GM23338 (cell line): ENCODE measurements around the gene S100A11. TPM values are rescaled to one million over a fixed set of nuclear protein-coding genes. Genes with fewer than 3 reads are reported as not detected.
A peak's percentile ranks its signal among the peaks of the same experiment; 100 is the strongest.

Experiments
- ATAC-seq: fragments of 200-7000 bp; cut with Tn5 transposase; 3 replicates; pipeline ENCODE4 v1.9.1; 2020
- DNase-seq: peaks from one replicate; pipeline ENCODE4 v3.0.0-alpha.2; 2015; ENCODE audit warnings: low spot score
- H2AFZ ChIP-seq: fragments of 200-600 bp; sonication (generic); 2 replicates; pipeline ENCODE4 v1.8.0; 2016; ENCODE audit warnings: antibody characterized with exemption, mild to moderate bottlenecking, moderate library complexity
- H3F3A ChIP-seq: fragments of 200-600 bp; sonication (generic); replicated peaks from 2 replicates; pipeline ENCODE4 v1.8.0; 2017; ENCODE audit warnings: antibody characterized with exemption, mixed run types, low read depth
- H3K27ac ChIP-seq: fragments of 200-600 bp; sonication (generic); 2 replicates; pipeline ENCODE4 v1.6.1; 2016; ENCODE audit warnings: low read depth
- H3K27me3 ChIP-seq: fragments of 200-600 bp; sonication (generic); 2 replicates; pipeline ENCODE4 v1.8.0; 2016; ENCODE audit warnings: mild to moderate bottlenecking, mixed run types, moderate library complexity; ENCODE audit not compliant: insufficient read depth
- H3K36me3 ChIP-seq: fragments of 200-600 bp; sonication (generic); 2 replicates; pipeline ENCODE4 v1.8.0; 2016; ENCODE audit warnings: mild to moderate bottlenecking; ENCODE audit not compliant: insufficient read depth
- H3K4me1 ChIP-seq: fragments of 200-600 bp; sonication (generic); 2 replicates; pipeline ENCODE4 v1.8.0; 2016; ENCODE audit warnings: mild to moderate bottlenecking, moderate library complexity; ENCODE audit not compliant: insufficient read depth
- H3K4me2 ChIP-seq: fragments of 200-600 bp; sonication (generic); 2 replicates; pipeline ENCODE4 v1.7.1; 2017; ENCODE audit warnings: mixed run types
- H3K4me3 ChIP-seq: fragments of 200-600 bp; sonication (generic); 2 replicates; pipeline ENCODE4 v1.6.1; 2016; ENCODE audit warnings: mixed run types
- H3K79me2 ChIP-seq: fragments of 200-600 bp; sonication (generic); replicated peaks from 2 replicates; pipeline ENCODE4 v1.8.0; 2017; ENCODE audit warnings: mild to moderate bottlenecking; ENCODE audit not compliant: insufficient read depth
- H3K9me2 ChIP-seq: fragments of 200-600 bp; sonication (generic); 2 replicates; pipeline ENCODE4 v1.8.0; 2017; ENCODE audit not compliant: insufficient read depth
- H4K20me1 ChIP-seq: fragments of 200-600 bp; sonication (generic); replicated peaks from 2 replicates; pipeline ENCODE4 v1.8.0; 2017; ENCODE audit warnings: mild to moderate bottlenecking; ENCODE audit not compliant: insufficient read depth
- H3K27ac Mint-ChIP-seq: 2 replicates; pipeline ENCODE4 v1.8.0; 2020; ENCODE audit warnings: inconsistent platforms, mild to moderate bottlenecking, moderate library complexity, mixed read lengths
- H3K27me3 Mint-ChIP-seq: 3 replicates; pipeline ENCODE4 v1.8.0; 2022; ENCODE audit warnings: low read depth, mild to moderate bottlenecking, moderate library complexity, mixed read lengths, inconsistent platforms; ENCODE audit not compliant: insufficient read depth, poor library complexity
- H3K36me3 Mint-ChIP-seq: 3 replicates; pipeline ENCODE4 v1.8.0; 2021; ENCODE audit warnings: low read depth, mild to moderate bottlenecking, inconsistent platforms, moderate library complexity, mixed read lengths
- H3K4me1 Mint-ChIP-seq: 3 replicates; pipeline ENCODE4 v1.8.0; 2020; ENCODE audit warnings: mild to moderate bottlenecking, inconsistent platforms, mixed read lengths
- H3K4me3 Mint-ChIP-seq: 3 replicates; pipeline ENCODE4 v1.8.0; 2021; ENCODE audit warnings: moderate library complexity, mild to moderate bottlenecking, inconsistent platforms, mixed read lengths
- H3K9me3 Mint-ChIP-seq: 3 replicates; pipeline ENCODE4 v1.8.0; 2020; ENCODE audit warnings: moderate library complexity, mild to moderate bottlenecking, inconsistent platforms, mixed read lengths
- EZH2 ChIP-seq: fragments of 200-600 bp; sonication (generic); IDR thresholded peaks from one replicate; pipeline ENCODE4 v1.8.0; 2017; ENCODE audit warnings: antibody characterized with exemption, mild to moderate bottlenecking, low read depth; ENCODE audit not compliant: unreplicated experiment
- EZH2phosphoT487 ChIP-seq: fragments of 200-600 bp; sonication (generic); IDR thresholded peaks from one replicate; pipeline ENCODE4 v1.8.1; 2018; ENCODE audit warnings: antibody characterized with exemption; ENCODE audit not compliant: unreplicated experiment
- JUNB ChIP-seq: IDR thresholded peaks from one replicate; pipeline ENCODE4 v1.6.1; 2016; ENCODE audit warnings: antibody characterized with exemption; ENCODE audit not compliant: unreplicated experiment
- POLR2AphosphoS5 ChIP-seq: IDR thresholded peaks from 2 replicates; pipeline ENCODE4 v1.6.1; 2016; ENCODE audit warnings: antibody characterized with exemption, low read depth
- STAT1 ChIP-seq: IDR thresholded peaks from one replicate; pipeline ENCODE4 v1.6.1; 2016; ENCODE audit warnings: antibody characterized with exemption; ENCODE audit not compliant: unreplicated experiment
- ZNF114 ChIP-seq: fragments of 250-450 bp; sonication (Bioruptor Pico); IDR thresholded peaks from 2 replicates; pipeline ENCODE4 v1.5.0; 2020; ENCODE audit warnings: mild to moderate bottlenecking, moderate library complexity
- polyA plus RNA-seq: library from polyadenylated mRNA; unstranded; fragments of >200 nt; fragmentation: Nextera tagmentation; extraction: Ambion mirVana; gene quantifications from 2 replicates; pipeline ENCODE4 v1.2.1, GENCODE V29; 2016
- total RNA-seq: library from RNA; depleted of rRNA; stranded (reverse); fragments of >200 nt; shearing (Covaris generic); gene quantifications from 2 replicates; pipeline ENCODE4 v1.2.3, GENCODE V29; 2014
- TF ChIP-seq, protein P1 (sequence below): IDR thresholded peaks from 2 replicates; pipeline ENCODE4 v1.6.1; 2016; ENCODE audit warnings: antibody characterized with exemption
- TF ChIP-seq, protein P2 (sequence below): IDR thresholded peaks from one replicate; pipeline ENCODE4 v1.6.1; 2018; ENCODE audit warnings: antibody characterized with exemption; ENCODE audit not compliant: unreplicated experiment

Gene S100A11
- total and polyA plus RNA-seq, 2 experiments from 2014 or later = 73.1 to 596 TPM

DNA sequence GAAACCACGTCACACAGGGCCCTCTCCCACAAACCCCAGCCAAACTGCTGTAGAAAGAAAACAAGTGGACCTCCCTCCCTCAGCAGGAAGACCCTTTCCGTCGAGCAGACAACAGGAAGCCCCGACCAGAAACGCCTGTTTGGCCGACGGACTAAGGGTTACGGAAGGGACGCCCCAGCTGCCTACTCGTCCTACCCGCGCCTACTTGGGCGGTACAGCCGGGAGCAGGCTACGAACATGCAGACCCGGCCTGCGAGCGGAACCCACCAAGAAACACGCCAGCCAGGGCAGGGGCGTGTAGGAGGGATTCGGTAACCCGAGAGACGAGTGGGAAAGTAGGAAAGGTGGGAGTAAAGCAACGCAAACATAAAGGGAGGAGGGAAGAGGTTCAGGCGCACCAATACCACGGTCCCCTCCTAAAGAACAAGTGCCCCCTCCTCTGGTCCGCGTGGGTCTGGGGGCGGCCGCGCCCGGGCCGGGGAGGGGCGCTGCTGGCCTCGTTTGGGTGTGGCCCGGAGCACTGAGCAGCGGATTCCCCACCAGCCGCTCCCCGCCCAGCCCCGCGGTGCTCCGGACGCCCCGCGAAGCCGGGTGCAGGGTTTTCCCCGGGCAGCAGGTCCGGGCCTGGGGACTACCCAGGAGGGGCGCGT, 43.6 kb downstream of the S100A11 start:
- Histone ChIP-seq H3K4me3 (peak overlapping the region; percentile 92), H3K36me3 (no peaks in the 10 kb centered on the region), H2AFZ (peak overlapping the region; percentile 97), H3K27ac (peak overlapping the region; percentile 55), H3F3A (peaks cover 3% of the 10 kb centered on the region; the same call in 1 of the 2 replicates), H3K27me3 (peaks cover 16% of the 10 kb centered on the region), H4K20me1 (0 out of 2 replicates have a peak, but pooled peaks cover 4% of the 10 kb centered on the region), H3K4me1 (peaks cover 39% of the 10 kb centered on the region), H3K9me2 (no peaks in the 10 kb centered on the region), H3K79me2 (peaks cover 39% of the 10 kb centered on the region), H3K4me2 (peak overlapping the region; percentile 95)
- H3K27ac Mint-ChIP-seq = no peak overlapping the region
- H3K9me3 Mint-ChIP-seq = no peaks in the 10 kb centered on the region
- peak; percentile 76 for DNase-seq
- H3K4me1 Mint-ChIP-seq = peaks cover 35% of the 10 kb centered on the region
- H3K27me3 Mint-ChIP-seq = peaks cover 24% of the 10 kb centered on the region
- TF ChIP-seq JUNB = no peak
- TF ChIP-seq POLR2AphosphoS5 = peak; percentile 12; the same call in 1 of the 2 replicates
- TF ChIP-seq, protein P1, sequence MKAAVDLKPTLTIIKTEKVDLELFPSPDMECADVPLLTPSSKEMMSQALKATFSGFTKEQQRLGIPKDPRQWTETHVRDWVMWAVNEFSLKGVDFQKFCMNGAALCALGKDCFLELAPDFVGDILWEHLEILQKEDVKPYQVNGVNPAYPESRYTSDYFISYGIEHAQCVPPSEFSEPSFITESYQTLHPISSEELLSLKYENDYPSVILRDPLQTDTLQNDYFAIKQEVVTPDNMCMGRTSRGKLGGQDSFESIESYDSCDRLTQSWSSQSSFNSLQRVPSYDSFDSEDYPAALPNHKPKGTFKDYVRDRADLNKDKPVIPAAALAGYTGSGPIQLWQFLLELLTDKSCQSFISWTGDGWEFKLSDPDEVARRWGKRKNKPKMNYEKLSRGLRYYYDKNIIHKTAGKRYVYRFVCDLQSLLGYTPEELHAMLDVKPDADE = no peak
- no peaks in the 10 kb centered on the region for H3K36me3 Mint-ChIP-seq
- peak overlapping the region; percentile 88 for H3K4me3 Mint-ChIP-seq
- peak; percentile 45 for ATAC-seq

DNA sequence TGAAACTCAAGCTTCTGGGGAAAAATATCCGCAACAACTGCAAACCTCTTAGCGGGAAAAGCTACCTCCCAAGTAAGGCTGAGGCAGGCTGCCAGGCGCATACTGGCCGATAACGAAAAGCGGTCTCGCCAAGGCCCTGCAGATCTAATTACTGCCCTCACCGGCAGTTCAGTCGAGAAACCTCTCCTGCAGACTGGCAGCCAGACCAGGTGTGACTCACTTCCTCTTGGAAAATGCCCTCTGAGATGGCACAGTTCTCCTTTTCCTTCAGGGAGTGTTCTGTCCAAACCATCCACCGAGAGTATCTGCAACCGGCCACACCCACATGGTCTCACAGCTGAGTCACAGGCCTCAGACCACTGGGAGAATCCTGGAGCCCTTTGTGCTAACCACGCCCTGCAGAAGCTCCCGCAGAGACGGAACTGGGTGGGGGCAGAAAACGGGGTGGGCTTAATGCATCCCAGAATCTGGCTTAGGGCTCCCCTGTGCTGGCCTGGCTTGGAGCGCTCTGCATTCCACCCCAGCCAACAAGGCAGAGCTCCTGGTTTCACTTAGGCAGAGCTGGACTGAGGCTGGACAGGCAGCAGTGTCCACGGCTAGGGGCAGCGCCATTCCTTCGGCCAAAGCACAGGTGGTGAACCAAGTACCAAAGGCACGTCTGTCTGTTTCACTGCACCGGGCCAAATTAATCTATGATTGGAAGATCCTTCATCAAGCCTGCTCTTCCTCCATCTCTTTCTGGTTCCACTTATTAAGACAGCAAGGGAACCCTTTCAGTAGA, 44.3 kb downstream of the S100A11 start:
- Histone ChIP-seq H3F3A (peaks cover 3% of the 10 kb centered on the region; the same call in 1 of the 2 replicates), H3K36me3 (no peaks in the 10 kb centered on the region), H3K9me2 (no peaks in the 10 kb centered on the region; the same call in 1 of the 2 replicates), H3K4me3 (peak overlapping the region; percentile 92), H3K4me1 (peaks cover 41% of the 10 kb centered on the region), H4K20me1 (0 out of 2 replicates have a peak, but pooled peaks cover 4% of the 10 kb centered on the region), H2AFZ (peak overlapping the region; percentile 97), H3K4me2 (peak overlapping the region; percentile 95), H3K27ac (peak overlapping the region; percentile 55; the same call in 1 of the 2 replicates), H3K27me3 (peaks cover 16% of the 10 kb centered on the region), H3K79me2 (peaks cover 46% of the 10 kb centered on the region)
- H3K27ac Mint-ChIP-seq = no peak overlapping the region
- TF ChIP-seq EZH2 (no peak), POLR2AphosphoS5 (peak; percentile 37)
- no peaks in the 10 kb centered on the region for H3K36me3 Mint-ChIP-seq
- H3K9me3 Mint-ChIP-seq = no peaks in the 10 kb centered on the region
- DNase-seq (peak; percentile 81), ATAC-seq (peak; percentile 46)
- peaks cover 24% of the 10 kb centered on the region for H3K27me3 Mint-ChIP-seq
- peaks cover 35% of the 10 kb centered on the region for H3K4me1 Mint-ChIP-seq
- peak overlapping the region; percentile 88 for H3K4me3 Mint-ChIP-seq

DNA sequence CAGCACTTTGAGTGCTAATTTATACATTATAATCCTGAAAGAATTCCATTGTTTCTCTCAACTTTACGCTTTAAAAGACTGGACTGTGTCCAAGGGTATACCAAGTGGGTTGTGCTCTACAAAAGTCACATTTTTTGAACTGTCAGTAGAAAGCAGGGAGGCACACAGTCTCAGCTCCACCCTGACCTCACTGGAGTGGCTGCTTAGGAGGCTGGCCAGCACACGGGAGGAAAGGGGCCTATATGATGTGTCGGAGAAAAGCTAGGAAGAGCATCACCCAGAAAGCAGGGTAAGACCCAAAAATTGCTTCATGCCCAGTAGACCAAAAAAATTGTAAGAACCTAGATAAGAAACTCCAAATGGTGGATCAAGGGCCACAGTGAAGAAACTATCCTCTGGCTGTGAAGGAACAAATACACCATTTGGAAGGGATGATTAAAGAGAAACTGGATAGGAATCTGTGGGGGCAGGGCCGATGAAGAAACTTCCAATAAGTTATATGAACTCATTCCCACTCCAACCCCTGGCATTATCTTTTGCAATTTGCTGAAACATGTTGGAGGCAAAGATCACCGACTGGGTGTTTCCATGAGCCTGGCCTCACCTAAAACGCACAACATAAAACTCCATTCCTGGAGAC, 45.0 kb downstream of the S100A11 start:
- H3K4me1 Mint-ChIP-seq = peaks cover 35% of the 10 kb centered on the region
- 0 out of 2 replicates have a peak, but pooled peaks cover 4% of the 10 kb centered on the region for H4K20me1 ChIP-seq
- no peak overlapping the region for H2AFZ ChIP-seq
- peak overlapping the region; percentile 92 for H3K4me3 ChIP-seq
- no peak overlapping the region for H3K27ac Mint-ChIP-seq
- peaks cover 51% of the 10 kb centered on the region for H3K79me2 ChIP-seq
- DNase-seq (no peak), ATAC-seq (no peak)
- peaks cover 41% of the 10 kb centered on the region for H3K4me1 ChIP-seq
- H3F3A ChIP-seq = peaks cover 3% of the 10 kb centered on the region; the same call in 1 of the 2 replicates
- H3K9me2 ChIP-seq = no peaks in the 10 kb centered on the region; the same call in 1 of the 2 replicates
- H3K9me3 Mint-ChIP-seq = no peaks in the 10 kb centered on the region
- H3K27ac ChIP-seq = no peak overlapping the region
- peaks cover 24% of the 10 kb centered on the region for H3K27me3 Mint-ChIP-seq
- H3K36me3 ChIP-seq = no peaks in the 10 kb centered on the region
- H3K4me2 ChIP-seq = peak overlapping the region; percentile 95
- peak overlapping the region; percentile 88 for H3K4me3 Mint-ChIP-seq
- no peaks in the 10 kb centered on the region for H3K36me3 Mint-ChIP-seq
- peaks cover 16% of the 10 kb centered on the region for H3K27me3 ChIP-seq
- TF ChIP-seq EZH2 = no peak
- TF ChIP-seq, protein P2, sequence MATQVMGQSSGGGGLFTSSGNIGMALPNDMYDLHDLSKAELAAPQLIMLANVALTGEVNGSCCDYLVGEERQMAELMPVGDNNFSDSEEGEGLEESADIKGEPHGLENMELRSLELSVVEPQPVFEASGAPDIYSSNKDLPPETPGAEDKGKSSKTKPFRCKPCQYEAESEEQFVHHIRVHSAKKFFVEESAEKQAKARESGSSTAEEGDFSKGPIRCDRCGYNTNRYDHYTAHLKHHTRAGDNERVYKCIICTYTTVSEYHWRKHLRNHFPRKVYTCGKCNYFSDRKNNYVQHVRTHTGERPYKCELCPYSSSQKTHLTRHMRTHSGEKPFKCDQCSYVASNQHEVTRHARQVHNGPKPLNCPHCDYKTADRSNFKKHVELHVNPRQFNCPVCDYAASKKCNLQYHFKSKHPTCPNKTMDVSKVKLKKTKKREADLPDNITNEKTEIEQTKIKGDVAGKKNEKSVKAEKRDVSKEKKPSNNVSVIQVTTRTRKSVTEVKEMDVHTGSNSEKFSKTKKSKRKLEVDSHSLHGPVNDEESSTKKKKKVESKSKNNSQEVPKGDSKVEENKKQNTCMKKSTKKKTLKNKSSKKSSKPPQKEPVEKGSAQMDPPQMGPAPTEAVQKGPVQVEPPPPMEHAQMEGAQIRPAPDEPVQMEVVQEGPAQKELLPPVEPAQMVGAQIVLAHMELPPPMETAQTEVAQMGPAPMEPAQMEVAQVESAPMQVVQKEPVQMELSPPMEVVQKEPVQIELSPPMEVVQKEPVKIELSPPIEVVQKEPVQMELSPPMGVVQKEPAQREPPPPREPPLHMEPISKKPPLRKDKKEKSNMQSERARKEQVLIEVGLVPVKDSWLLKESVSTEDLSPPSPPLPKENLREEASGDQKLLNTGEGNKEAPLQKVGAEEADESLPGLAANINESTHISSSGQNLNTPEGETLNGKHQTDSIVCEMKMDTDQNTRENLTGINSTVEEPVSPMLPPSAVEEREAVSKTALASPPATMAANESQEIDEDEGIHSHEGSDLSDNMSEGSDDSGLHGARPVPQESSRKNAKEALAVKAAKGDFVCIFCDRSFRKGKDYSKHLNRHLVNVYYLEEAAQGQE = no peak
- TF ChIP-seq EZH2phosphoT487 = no peak
- no peak for TF ChIP-seq STAT1
- no peak for TF ChIP-seq ZNF114 (CRISPR knock-in tag)
